Ishikawa (cell line): ENCODE measurements around the gene ADAM17.

Experiments used
- EP300 ChIP-seq: IDR thresholded peaks from 2 replicates; pipeline ENCODE4 v1.6.1; 2012; ENCODE audit warnings: borderline replicate concordance
- MAX ChIP-seq: IDR thresholded peaks from 2 replicates; pipeline ENCODE4 v1.6.1; 2012
- NFIC ChIP-seq: IDR thresholded peaks from 2 replicates; pipeline ENCODE4 v1.6.1; 2012
- REST ChIP-seq: IDR thresholded peaks from 2 replicates; pipeline ENCODE4 v1.6.1; 2012; ENCODE audit warnings: low read depth, mild to moderate bottlenecking
- TAF1 ChIP-seq: IDR thresholded peaks from 2 replicates; pipeline ENCODE4 v1.6.1; 2012; ENCODE audit warnings: low read depth, mild to moderate bottlenecking
- USF1 ChIP-seq: IDR thresholded peaks from 2 replicates; pipeline ENCODE4 v1.6.1; 2012
- YY1 ChIP-seq: IDR thresholded peaks from 2 replicates; pipeline ENCODE4 v1.6.1; 2012; ENCODE audit warnings: low read depth

- TF ChIP-seq USF1 (no peak), TAF1 (no peak), MAX (no peak), REST (no peak), NFIC (no peak), EP300 (no peak), YY1 (no peak)
Measured at GRCh38 chr2:9443526-9443925, 112.1 kb downstream of the ADAM17 start.
